NCI-H510A (cell line): ENCODE results near the gene NBEA.

ENCODE experiments used
- DNase-seq: peaks from one replicate; lab custom pipeline; 2025; lab: John Stamatoyannopoulos, UW

Gene NBEA

DNA sequence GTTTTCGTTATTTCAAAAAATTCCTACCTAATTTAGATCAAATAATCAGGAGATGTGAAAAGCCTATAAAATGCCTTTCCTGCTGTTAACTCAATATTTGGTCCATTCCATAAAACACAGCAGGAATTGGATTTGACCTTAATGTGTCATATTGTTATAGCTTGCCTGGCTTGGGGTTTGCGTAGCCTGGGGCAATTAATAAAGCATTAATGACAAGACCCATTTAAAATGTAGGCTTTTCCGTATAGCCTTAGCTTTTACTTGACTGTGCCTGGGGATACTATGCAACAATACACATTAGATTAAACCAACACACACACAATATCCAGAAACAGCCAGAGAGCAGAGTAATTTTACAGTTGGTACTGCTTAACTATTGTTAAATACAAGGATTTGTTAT, 651.6 kb downstream of the NBEA start:
- DNase-seq, result no peak

DNA sequence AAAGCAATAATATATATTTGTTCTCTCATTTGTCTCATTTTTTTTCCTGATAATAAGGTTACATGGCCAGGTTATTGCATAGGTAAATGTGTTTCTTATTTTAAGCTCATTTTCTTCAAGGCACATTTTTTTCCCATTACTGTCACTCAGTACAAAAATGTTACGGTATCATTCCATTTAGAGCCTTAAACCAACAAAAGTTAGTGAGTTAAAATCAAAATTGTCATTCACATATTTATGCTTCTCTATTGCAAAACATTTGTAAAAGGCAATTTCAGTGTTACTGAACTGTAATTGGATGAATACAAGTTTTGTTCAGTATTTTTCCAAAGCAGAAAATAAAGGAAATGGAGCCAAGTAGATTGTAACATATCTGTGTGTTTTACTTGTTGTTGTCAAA, 652.0 kb downstream of the NBEA start:
- DNase-seq, result no peak

DNA sequence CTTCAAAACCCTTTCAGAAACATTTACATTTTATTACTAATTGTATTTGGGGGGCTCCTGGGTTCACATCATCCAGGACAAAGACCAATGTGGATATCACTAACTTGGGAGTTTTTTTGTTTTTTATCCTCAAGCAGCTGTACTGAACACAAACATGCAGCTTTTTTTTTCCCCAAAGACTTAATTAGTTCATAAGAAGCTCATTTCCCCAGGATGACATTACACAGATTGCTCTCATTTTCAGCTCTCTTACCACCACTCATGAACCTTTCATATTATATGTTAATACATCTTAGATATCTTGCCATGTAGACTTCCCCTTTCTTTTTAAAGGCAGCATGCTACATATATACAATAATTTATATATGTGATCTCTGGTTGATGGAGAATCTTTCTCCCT, 653.1 kb downstream of the NBEA start:
- no peak for DNase-seq

DNA sequence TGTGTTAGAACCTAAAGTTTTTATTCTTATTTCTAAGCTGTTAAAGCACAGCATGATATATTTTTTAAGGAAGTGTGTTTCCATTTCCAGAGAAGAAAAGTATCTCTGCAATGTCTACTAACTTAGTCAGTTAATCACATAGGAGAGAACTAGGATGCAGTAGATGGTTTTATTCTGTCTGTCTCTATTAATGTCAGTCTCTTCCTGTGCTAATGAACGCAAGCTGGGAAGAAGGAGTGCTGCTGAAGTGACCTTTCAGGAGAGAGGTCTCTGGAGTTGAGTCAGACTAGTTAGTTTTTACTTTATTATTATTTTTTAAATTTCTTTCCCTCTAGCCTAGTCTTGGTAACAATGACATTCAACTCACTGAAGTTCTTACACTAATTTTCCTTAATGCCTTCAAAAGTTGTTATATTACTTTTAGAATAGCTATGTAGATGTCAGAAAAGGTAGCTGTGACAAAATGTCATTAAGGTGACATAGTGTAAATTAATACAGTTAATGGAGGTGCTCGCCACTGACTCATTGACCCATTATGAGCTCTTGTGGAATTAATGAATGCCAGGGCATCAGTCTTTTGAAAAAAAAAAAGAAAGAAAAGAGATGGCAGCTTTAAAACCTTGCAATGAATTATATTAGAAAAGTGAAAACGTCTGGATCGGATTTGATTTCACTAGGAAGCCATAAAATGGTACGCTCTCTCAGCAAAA, 654.4 kb downstream of the NBEA start:
- no peak for DNase-seq

DNA sequence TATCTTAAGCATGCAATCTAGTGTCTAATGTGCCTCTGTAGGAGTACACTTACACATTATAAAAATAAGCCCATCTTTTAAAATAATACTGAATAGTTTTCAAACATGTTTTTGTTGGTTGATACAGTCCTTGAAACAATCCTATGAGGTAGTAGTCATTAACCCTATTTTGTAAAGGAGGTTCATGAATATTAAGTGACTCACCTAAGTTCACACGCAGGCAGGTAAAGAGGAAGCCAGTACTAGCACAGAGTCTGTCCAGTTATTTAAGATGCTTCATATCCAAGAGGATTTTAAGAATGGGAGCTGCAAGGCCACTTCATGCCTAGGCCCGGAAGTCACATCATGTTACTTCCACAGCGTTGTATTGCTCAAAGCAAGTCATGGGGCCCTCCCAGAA, 655.4 kb downstream of the NBEA start:
- no peak for DNase-seq

DNA sequence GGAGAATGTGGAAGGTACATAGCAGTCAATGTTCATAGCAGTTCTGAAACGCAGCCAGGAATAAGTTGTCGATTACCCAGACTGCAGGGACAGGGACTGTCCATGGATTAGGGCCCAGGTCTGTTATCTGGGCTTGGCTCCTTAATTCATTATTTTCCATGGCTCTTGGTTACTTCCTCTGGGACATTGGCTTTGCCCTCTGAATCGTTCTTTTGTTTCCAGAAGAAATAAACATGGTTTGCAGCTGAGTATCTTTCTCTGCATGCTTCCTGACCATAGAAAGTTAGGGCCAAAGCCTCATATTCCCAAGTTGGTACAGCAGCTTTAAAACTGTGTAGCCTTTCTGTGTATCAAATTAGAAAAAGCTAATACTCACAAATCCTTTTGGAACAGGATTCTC, 656.2 kb downstream of the NBEA start:
- DNase-seq, result no peak

DNA sequence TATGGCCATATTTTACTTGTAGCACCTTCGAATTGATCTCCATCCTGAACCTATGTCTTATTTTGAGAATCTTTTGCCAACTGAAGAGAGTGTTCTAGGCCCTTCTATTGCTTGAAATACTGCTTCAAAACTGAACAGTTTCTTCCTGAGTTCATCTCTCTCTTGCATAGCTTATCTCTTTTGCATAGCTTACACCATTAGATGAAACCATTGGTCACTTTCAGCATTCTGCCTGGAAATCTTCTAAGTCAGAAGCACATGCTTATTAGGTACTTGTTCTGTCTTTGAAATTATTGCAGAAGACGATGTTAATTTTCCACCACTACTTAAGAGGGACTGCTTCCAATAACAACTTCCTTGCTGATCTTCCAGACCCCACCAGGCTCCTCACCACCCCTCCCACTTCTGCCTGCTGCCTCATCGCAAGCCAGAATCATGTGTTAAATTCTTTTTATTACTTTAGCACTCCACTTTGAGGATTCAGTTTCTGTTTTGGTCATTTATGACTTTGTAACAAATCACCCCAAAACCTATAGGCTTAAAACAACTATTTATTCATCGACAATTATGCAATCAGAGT, 656.8 kb downstream of the NBEA start:
- no peak for DNase-seq

DNA sequence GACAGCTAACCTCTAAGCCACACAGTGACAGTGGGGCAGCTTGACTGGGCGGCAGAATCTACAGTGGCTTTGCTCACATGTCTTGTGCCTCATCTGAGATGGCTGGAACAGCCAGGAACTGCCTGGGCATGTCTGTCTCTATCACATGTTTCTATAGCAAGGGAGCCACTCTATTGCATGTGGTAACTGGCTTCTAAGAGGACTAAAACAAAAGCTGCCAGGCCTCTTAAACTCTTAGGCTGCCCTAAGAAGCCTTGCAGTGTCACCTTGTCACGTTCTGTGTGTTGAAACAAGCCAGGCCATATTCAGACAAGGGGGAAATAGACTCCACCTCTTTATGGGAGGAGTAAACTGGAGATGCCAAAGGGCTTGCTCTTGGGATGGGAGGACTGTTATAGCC, 657.3 kb downstream of the NBEA start:
- no peak for DNase-seq

DNA sequence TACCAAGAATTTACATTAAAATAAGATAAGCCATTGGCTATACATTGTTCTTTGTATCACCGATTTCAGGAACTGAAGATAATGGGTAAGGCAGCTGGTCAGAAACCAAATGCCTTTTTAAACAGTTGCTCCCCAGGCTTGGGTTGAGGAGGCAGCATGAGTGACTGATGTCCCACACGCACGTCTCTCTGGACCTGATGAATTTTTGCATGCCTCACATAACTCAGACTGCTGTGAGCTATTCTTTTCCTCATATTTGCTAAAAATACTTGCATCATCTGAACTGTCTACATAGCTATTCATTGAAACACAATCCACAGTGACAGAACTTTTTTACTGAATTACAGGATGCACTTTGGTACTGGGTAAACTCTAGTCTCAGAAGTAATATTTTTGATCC, 658.1 kb downstream of the NBEA start:
- no peak for DNase-seq

DNA sequence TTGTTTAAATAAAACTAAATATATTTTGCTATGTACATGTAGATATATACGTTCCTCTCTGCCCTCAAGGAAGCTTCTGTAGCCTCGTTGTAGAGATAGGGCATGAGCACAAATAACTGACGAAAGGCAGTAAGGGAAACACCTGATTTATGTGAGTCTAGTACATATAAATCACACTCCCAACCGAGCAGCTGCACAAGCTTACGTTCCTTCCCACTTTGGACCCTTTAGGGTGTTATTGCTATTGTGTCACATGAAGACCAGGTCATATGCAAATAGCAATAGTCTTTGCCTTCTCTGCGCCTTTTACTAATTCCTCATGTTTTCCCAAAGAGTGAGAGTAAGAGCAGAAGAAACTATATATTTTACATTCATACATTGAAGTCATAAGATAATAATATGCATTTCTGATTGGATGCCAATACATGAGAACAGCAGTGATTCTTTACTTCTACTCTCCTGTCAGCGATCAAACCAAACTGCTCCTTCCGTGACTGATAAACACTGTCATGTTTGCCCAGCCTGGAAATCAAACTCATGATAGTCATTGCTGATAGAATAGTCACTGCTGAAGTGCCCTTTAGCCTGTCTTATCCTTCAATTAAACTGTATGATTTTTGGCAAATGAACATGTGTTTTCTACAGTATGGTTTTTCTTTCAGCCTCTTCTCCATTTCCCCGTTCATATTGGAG, 661.7 kb downstream of the NBEA start:
- no peak for DNase-seq

DNA sequence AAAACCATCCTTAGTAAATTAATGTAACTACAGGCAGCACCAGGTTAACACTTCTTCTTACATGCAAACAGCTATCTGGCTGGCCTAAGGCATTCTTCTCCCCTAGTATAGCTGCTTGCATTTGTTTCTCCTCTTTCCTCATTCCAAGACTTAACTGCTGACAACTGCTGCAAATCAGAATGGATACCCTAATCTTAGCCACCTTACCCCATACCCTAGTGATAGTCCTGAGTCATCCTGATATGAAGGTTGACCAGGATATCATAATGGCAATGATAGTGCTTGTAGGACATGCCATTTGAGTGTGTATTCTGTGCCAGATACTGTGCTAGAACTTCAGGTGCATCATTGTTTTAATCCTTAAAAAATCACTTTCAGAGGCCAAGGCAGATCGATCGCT, 672.6 kb downstream of the NBEA start:
- DNase-seq, result no peak

DNA sequence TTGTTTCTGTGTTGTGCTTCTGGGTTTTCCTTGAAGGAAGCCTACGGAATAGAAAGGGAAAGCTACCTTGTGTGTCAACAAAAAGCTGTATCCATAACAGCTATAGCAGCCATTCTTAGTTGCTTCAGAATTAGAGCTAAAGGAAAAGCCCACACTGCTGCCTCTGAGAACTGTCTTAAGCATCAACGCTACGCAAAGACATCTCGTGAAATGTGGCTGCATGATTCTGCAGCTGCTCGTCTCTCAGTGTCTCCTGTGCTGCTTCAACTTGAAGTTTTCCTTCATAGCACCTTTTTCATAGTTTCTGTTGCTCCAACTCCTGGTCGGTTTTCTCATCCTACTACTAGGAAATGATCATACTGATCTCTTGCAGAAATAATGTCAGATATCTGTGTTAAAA, 675.4 kb downstream of the NBEA start:
- DNase-seq, result no peak

DNA sequence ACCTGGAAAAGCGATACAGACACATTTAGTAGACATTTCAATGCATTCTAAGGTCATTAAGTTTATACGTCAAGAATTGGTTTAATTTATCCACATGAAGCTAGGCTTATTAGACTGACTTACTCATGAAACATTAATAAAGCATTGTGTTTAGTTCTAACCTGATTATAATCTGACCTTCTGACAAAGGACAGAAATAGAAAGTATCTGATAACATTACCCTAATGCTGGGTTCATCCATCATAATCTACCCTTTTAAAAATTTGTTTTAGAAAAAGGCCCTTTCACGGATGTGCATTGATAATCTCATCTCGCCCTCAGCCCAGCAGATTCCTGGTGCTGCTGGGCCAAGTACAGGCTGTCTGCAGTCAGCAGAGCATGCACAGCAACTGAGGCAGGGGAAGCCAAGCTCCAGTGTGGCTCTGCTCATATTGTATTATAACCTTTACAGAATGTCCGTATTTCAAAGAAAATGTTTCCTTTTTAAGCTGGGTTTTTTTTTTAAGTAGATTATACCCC, 676.6 kb downstream of the NBEA start:
- no peak for DNase-seq

DNA sequence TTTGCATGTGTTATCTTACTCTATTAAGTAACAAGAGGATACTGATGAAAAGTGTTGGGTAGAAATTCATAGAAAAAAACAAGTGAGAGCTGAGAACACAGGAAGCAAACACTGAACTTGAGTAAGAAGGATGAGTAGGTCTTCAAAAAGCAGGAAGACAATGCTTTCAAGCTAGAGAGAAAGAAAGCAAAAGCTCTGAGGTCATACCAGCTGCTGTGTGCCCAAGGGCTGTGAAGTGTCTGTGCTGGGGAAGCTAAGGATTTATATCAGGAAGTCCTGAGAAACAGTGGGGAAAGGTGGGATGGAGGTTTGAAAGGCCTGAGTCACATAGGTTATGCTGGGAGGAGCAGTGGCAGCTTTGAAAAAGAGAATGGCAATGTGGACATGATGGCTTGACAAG, 679.9 kb downstream of the NBEA start:
- DNase-seq, result no peak

DNA sequence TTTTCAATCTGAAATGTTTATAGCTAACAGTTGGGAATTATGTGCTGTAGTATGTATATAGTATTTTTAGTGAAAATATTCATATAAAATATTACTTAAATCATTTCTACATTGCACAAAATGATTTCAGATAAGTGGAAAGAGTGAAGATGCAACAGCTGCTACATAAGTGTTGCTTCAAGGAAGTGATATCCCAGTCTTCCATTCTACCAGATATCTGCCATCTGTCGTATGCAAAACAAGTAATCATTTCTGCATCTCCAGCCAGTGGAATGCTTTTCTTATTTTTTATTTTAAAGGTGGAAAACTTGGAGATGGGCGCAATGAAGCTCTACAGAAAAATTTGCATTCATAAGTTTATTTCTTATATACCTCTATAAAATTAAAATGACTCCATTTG, 687.0 kb downstream of the NBEA start:
- no peak for DNase-seq

DNA sequence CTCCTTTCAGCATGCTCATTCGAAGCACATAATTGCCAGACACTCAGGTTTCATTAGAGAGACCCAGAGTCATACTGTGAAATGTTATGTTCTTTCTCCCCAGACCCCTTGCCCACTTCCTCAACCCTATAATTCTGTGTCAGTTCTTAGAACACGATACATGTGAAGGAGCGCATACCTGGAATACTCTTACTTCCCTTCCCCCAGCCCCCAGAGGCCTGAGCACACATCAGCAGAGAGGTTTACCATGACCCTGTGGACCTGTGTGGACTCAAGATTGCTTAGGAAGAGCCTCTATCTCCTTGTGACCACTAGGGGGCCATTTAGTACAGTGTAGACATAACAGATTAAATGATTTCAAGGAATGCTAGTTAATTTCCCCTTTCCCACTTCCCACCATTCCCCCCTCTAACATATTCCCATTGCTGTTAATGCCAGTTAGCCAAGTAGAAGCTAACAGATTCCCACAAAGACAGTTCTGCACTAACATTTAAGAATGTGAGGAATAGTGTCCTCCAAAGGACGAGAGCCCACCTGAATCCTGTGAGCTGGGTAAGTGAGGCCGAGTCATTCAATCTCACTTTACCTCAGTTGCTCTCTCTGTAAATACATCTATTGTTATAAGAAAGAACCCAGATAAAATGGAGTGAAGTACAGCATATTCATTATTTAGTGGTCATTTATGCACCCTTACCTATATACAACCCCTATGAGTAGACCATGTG, 688.6 kb downstream of the NBEA start:
- no peak for DNase-seq

DNA sequence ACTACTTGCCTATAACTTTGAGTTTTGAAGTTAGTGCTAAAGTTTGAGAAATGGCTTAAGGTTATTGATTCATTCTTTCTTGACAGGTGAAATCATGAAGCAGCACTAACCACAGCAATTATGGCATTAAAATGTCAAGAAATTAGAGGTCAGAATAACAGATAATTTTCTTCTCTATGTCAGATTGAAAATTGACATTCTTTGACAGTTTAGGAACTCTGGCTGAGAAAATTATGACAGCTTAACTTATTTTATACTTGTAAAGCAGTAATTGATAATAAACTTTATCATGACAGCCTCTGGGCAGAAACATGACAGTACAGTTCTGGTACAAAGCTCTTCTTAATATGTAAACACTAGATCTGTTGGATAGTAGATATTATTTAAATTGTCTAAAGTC, 689.6 kb downstream of the NBEA start:
- no peak for DNase-seq

DNA sequence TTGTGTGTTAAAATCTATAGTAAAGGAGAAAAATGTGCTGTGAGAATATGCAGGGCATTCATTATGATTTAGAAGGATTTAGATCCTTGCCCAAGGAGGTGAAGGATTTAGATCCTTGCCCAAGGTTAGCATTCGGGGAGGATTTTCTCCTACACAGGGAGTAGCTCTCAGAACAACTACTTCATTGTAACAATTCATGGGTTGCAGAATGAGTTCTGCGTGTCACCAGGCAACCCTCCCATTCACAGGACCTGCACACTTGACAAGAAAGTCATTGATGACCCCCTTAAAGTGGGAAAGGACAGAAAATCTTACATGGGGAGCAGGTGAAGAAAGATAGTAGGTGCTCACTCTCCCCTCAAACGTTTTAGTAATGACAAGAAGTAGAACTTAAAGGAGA, 701.6 kb downstream of the NBEA start:
- no peak for DNase-seq

DNA sequence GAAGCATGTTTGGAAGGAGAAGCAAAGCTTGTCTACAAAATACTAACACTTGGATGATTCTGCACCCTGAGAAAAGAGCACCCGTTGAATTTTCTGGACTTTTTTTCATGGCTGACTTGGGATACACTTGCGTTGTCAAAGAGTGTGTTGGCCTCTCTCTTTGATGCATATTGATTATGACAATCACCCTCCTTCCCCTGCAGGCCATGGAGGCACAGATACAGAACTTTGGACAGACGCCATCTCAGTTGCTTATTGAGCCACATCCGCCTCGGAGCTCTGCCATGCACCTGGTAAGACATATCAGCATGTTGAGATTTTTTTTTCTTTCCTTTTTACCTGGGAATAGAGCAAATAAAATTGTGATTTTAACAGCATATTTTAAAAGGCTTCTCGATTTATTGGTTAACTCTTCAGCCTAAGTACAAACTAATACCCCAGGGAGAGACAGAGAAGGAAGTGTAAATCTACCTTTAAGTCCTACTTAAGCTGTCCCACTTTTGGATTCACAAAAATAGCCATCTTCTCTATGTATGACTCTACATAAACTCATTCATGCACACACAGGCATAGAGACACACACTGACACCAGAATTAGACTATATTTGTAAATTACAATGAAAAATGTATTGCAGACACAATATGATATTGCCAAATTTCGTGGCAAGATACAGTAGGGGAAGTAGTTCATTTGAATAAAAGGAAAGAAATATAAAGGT, 704.1 kb downstream of the NBEA start:
- DNase-seq, result no peak

DNA sequence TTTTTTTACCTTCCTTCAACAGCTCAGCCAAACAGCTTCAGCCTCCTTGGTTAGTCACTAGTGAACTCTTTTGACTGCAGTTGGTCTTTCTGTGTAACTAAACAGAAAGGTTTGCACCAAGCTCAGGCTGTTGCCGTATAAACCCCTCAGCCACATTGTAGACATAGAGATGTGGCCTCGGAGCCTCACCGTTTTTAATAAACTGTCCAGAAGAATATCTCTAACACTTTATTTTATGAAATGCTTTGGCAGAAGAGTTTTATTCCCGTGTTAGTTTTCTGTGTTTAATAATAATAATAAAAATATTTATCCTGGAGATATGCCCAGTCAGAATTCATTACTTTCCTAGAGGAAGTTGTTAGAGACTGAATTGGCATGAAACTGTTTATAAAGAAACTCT, 706.1 kb downstream of the NBEA start:
- no peak for DNase-seq

DNA sequence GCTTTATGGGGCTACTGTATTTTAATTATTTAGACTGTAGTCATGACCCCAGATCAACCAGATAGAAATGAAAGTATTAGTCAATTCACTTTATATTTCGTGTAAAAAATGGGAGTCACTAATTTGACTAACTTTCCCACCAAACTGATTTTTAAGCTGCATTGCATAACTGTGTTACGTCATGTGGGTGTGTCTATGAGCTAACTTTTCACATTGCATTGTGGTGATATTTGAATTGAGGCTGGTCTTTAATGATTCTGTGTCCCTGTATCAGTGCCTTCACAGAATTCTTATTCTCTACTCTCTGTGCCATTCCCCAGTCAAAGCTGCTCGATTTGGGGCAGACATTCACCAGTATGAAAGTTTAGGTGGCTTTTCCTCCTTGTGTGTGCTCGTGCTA, 707.1 kb downstream of the NBEA start:
- DNase-seq, result no peak

DNA sequence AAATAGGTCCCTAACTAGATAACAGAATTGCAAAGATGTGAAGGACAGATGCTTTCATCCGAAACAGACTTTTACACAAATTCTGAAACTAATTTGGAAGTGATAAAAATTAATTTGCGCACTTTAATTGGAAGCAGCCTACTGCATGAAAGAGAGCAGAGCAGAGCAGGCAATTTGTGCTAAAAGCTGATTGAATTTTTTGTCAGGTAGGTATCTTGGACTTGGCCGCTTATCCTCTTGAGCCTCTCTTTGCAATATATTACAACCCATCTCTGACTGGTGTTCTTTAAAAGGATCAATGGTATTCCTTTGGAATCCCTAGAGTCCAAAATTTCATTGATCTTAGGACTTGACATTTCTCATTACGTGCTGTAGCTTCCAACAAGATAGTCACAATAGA, 717.7 kb downstream of the NBEA start:
- DNase-seq, result no peak
